Muscle of leg (tissue), 11 donors: Measurements from ENCODE around the gene HES2. TPM values are rescaled to one million over a fixed set of nuclear protein-coding genes. Genes with fewer than 3 reads are reported as not detected.
"Not testable (repeated sequence)": the region's sequence is repeated elsewhere in the genome, so short reads cannot be mapped to it uniquely, and the experiment has no call there.

Experiments
- DNase-seq: peaks from one replicate; pipeline ENCODE4 v3.0.0; 2013
- H3K27ac ChIP-seq: one replicate; pipeline ENCODE4 v1.5.1; 2013; ENCODE audit warnings: mild to moderate bottlenecking, low read length, control low read depth
- H3K27me3 ChIP-seq: one replicate; pipeline ENCODE4 v1.6.1; 2013; ENCODE audit warnings: low read length; ENCODE audit not compliant: control insufficient read depth, insufficient read depth
- H3K36me3 ChIP-seq: one replicate; pipeline ENCODE4 v1.6.1; 2013; ENCODE audit warnings: low read length; ENCODE audit not compliant: control insufficient read depth, insufficient read depth
- H3K4me1 ChIP-seq: one replicate; pipeline ENCODE4 v1.6.1; 2013; ENCODE audit warnings: low read length; ENCODE audit not compliant: control insufficient read depth, insufficient read depth
- H3K4me3 ChIP-seq: one replicate; pipeline ENCODE4 v1.5.1; 2013; ENCODE audit warnings: low read length, control low read depth
- H3K9me3 ChIP-seq: replicated peaks from 2 replicates; pipeline ENCODE4 v1.6.1; 2013; ENCODE audit warnings: low read depth, low read length; ENCODE audit not compliant: control insufficient read depth
- WGBS: methylation state at CpG from one replicate; pipeline ENCODE4 v1.1.5; 2013; ENCODE audit warnings: missing lambda C conversion rate; ENCODE audit not compliant: insufficient coverage; 5-methylcytosine and 5-hydroxymethylcytosine counted together
- polyA plus RNA-seq, 8 donors: library from polyadenylated mRNA; unstranded; fragments of 120-200 nt; gene quantifications; one replicate each; pipeline versions ENCODE4 v1.2.1 to v1.2.3, GENCODE V29; 2013; ENCODE audit warnings: inconsistent platforms in 1 of 8, low replicate concordance in 1 of 8; ENCODE audit not compliant: insufficient read length in 8 of 8, insufficient read depth in 1 of 8
- total RNA-seq: library from RNA; stranded (reverse); fragments of 120-200 nt; gene quantifications from one replicate; pipeline ENCODE4 v1.2.4, GENCODE V29; 2013

HES2 gene
- total and polyA plus RNA-seq, 9 donors: 0.06 to 0.62 (median 0.10) TPM; not detected in 4

GRCh38 chr1:6454856-6455751 is 35.4 kb upstream of the HES2 start:
- 2% methylated on average over 115 of the region's 115 CpGs for WGBS
- no peak overlapping the region for H3K27ac ChIP-seq
- H3K9me3 ChIP-seq: no peaks in the 10 kb centered on the region
- DNase-seq: no peak
- H3K4me3 ChIP-seq: no peak overlapping the region
- H3K36me3 ChIP-seq: no peaks in the 10 kb centered on the region
- H3K27me3 ChIP-seq: peaks cover 86% of the 10 kb centered on the region
- H3K4me1 ChIP-seq: no peaks in the 10 kb centered on the region

- WGBS: 5% methylated on average over 78 of the region's 85 CpGs
- H3K27me3 ChIP-seq: peaks cover 86% of the 10 kb centered on the region
- not testable (repeated sequence) for H3K27ac ChIP-seq, H3K9me3 ChIP-seq, H3K4me1 ChIP-seq, H3K4me3 ChIP-seq, DNase-seq, H3K36me3 ChIP-seq
Observed at GRCh38 chr1:6453895-6454855, 34.5 kb upstream of the HES2 start.

DNA sequence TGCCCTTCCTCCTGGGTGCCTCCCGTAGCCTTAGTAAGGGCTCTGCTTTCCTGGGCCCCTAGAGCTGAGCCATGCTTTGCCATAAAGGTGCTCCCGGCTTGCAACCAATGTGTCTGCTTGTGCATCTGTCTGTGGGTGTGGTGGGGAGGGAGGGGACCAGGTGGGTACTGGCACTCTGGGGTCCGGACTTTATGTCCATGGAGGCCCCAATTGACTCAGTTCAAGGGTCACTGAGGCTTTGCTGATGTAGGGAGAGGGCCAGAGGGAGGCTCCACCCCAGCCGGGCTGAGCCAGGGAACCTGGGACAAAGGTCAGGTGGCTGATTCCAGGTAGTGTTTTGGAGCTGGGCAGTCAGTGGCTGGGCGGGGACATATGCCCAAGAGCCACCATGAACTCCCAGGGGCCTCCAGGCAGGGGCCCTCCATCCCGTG is 31.2 kb upstream of the HES2 start:
- Histone ChIP-seq H3K4me1 (peaks cover 17% of the 10 kb centered on the region), H3K27ac (no peak overlapping the region), H3K4me3 (no peak overlapping the region), H3K27me3 (peaks cover 90% of the 10 kb centered on the region), H3K36me3 (no peaks in the 10 kb centered on the region), H3K9me3 (no peaks in the 10 kb centered on the region)
- DNase-seq: no peak
- WGBS: 59% methylated on average over 6 of the region's 6 CpGs

- not testable (repeated sequence) for H3K4me3 ChIP-seq, H3K27ac ChIP-seq, H3K36me3 ChIP-seq, DNase-seq, H3K9me3 ChIP-seq
- Histone ChIP-seq H3K4me1 (peaks cover 17% of the 10 kb centered on the region), H3K27me3 (peaks cover 88% of the 10 kb centered on the region)
- 20% methylated on average over 10 of the region's 10 CpGs for WGBS
Observed at GRCh38 chr1:6450486-6450885, 30.8 kb upstream of the HES2 start.

DNA sequence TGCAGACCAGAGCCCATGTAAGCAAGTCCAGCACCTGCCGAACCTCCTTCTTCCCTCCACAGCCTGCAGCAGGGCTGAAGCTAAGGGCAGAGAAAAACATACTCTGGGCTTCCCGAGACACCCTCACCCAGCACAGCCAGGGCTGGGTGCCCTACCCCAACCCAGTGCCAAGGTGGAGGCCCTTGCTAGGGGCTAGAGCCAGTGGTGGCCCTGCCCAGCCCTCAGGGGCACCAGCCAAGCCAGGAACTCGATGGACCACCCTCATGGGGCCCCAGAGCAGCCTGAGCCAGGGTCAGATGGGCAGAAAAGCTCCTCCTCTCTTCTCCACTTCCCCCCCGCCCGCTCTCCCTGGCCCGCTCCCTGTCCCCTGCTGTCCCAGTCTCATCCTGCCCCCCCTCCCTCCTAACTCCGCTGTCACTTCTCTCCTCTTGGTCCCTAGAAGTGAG is 30.3 kb upstream of the HES2 start:
- 20% methylated on average over 1 of the region's 7 CpGs for WGBS
- Histone ChIP-seq H3K27me3 (peaks cover 89% of the 10 kb centered on the region), H3K4me3 (no peak overlapping the region), H3K27ac (no peak overlapping the region), H3K36me3 (no peaks in the 10 kb centered on the region), H3K9me3 (no peaks in the 10 kb centered on the region), H3K4me1 (peaks cover 17% of the 10 kb centered on the region)
- DNase-seq: no peak

DNA sequence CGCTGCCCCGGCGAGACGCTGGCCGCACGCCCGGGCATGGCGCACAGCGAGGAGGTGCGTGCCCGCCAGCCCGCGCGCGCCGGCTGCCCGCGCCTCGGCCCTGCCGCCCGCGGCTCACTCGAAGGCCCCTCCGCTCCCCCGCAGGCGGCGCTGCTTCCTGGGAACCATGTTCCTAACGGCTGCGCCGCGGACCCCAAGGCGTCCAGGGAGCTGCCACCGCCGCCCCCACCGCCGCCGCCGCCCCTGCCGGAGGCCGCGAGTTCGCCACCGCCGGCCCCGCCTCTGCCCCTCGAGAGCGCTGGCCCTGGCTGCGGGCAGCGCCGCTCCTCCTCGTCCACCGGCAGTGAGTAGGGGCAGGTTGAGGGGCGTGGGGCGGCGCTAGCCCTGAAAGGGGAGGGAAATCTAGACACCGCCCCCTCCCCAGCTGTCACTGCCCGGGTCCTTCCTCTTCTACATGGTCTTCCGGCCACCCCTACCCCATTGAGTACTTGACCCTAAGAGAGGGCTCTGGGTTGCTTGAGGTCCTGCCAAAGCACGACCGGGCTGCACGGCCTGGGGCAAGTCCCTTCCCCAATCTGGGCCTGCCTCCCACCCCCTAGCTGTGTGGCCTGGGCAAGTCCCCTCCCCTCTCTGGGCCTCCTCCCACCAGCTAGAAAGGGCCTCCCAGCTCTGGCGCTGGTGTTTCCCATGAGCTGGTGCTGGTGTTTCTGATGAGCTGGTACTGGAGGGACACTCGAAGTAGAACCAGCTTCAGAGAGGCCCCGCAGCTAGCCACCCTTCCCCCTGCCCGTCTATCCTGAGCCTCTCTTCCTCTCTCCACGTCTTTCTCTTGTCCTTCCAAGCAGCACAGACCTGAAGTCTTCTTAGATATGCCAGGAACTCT is 29.3 kb upstream of the HES2 start:
- H3K36me3 ChIP-seq: no peaks in the 10 kb centered on the region
- H3K4me1 ChIP-seq: peaks cover 17% of the 10 kb centered on the region
- H3K27me3 ChIP-seq: peaks cover 86% of the 10 kb centered on the region
- WGBS: 1% methylated on average over 58 of the region's 66 CpGs
- no peak overlapping the region for H3K27ac ChIP-seq
- no peak overlapping the region for H3K4me3 ChIP-seq
- no peaks in the 10 kb centered on the region for H3K9me3 ChIP-seq
- peak; percentile 41 for DNase-seq

DNA sequence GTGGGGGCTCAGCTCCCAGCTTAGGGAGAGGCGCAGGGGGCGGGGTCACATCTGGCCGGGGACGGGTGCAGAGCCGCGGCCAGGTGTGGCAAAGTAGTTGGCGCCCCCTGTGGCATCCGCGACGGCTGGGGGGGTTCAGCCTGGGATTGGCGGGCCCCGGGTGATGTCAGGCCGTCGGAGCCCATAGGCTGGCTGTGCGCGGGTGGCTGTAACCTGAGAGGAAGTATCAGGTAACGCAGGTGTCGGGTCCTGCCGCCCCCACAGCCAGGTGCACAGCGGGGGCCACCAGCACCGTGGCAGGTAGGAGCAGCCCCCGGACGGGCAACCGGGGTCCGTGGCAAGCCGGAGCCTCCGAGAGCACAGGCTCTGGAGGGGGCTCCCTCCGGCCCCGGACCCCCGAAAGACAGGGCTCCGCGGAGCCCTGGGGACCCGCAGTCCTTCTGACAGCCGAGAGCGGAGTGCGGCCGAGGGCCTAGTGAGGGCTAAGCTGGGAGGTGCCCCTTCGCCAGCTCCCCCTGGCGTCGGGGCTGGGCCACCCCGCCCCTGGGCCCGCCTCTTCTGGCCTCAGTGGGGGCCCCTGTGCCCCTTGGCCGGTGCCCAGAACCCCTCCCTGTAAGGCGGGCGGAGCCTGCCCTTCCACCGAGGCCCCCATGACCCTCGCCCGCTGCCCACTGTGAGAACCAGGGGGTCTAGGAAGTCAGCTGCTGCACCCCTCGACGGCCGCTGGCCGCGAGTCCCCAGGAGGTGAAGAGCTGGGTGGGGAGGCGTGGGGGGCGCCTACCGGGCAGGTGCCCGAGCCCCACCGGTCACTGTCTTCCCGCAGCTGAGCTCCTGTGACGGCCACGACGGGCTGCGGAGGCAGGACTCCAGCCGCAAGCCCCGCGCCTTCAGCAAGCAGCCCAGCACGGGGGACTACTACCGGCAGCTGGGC is 28.4 kb upstream of the HES2 start:
- WGBS: under 1% methylated on average over 62 of the region's 68 CpGs
- no peak overlapping the region for H3K4me3 ChIP-seq
- H3K4me1 ChIP-seq: peaks cover 17% of the 10 kb centered on the region
- DNase-seq: no peak
- H3K36me3 ChIP-seq: no peaks in the 10 kb centered on the region
- H3K27ac ChIP-seq: no peak overlapping the region
- peaks cover 79% of the 10 kb centered on the region for H3K27me3 ChIP-seq
- H3K9me3 ChIP-seq: no peaks in the 10 kb centered on the region

- H3K27me3 ChIP-seq: peaks cover 70% of the 10 kb centered on the region
- H3K27ac ChIP-seq: no peak overlapping the region
- H3K4me3 ChIP-seq: no peak overlapping the region
- DNase-seq: no peak
- no peaks in the 10 kb centered on the region for H3K9me3 ChIP-seq
- 2% methylated on average over 49 of the region's 67 CpGs for WGBS
- peaks cover 17% of the 10 kb centered on the region for H3K4me1 ChIP-seq
- H3K36me3 ChIP-seq: no peaks in the 10 kb centered on the region
Observed at GRCh38 chr1:6447016-6447817, 27.5 kb upstream of the HES2 start.
